Measurements from ENCODE around the gene HMX1. TPM values are rescaled to one million over a fixed set of nuclear protein-coding genes. Genes with fewer than 3 reads are reported as not detected.
A peak's percentile ranks its signal among the peaks of the same experiment; 100 is the strongest.

HMX1 gene
- total and polyA plus RNA-seq, 9 donors, result not detected

DNA sequence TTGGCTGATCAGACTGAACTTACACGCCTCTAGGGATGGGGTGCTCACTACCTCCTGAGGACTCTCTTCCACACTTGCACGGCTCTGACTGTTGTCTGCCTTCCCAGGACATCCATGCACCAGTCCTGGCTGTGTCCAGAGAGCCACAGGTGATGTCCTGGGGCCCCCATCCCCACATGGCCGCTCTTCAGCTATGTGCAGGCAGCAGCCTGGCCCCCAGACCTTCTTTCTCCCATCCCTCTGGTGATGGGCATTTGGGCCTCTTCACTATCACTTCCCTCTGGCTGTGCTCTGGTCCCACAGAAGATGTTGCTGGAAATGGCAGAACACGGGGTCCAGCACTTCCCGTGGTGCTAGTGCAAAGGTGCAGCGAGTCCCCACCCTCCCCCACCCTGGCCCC, 40.9 kb upstream of the HMX1 start:
- H3K27me3 ChIP-seq, result no peaks in the 10 kb centered on the region
- intact Hi-C loops (cut with DNase I), result no loop called here
- WGBS, 3 donors, result 73 to 86% (median 79%) methylated on average over 6 of the region's 6 CpGs

DNA sequence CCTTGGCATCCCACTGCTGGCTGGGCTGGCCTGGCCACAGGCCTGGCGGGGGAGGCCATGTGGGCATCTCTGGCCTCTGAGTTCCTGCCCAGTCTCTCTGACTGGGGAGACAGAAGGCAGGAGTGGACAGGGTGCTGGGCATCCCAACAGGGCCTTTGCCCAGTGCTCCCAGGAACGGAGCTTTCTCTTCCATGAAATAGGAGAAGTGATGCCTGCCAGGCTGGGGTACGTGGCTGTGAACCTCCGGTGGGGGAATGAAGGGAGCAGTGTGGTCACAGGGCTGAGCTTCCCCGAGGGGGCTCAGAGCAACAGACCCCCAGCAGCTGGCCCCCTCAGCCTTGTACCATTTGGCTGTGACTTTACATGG, 40.4 kb upstream of the HMX1 start:
- Histone ChIP-seq H3K27me3 (no peaks in the 10 kb centered on the region), H3K9me3 (no peaks in the 10 kb centered on the region), H3K4me1 (ENCODE audit: insufficient read depth) (no peaks in the 10 kb centered on the region), H3K27ac (no peak overlapping the region), H3K4me3 (no peak overlapping the region), H3K36me3 (no peaks in the 10 kb centered on the region)
- TF ChIP-seq, protein P1, sequence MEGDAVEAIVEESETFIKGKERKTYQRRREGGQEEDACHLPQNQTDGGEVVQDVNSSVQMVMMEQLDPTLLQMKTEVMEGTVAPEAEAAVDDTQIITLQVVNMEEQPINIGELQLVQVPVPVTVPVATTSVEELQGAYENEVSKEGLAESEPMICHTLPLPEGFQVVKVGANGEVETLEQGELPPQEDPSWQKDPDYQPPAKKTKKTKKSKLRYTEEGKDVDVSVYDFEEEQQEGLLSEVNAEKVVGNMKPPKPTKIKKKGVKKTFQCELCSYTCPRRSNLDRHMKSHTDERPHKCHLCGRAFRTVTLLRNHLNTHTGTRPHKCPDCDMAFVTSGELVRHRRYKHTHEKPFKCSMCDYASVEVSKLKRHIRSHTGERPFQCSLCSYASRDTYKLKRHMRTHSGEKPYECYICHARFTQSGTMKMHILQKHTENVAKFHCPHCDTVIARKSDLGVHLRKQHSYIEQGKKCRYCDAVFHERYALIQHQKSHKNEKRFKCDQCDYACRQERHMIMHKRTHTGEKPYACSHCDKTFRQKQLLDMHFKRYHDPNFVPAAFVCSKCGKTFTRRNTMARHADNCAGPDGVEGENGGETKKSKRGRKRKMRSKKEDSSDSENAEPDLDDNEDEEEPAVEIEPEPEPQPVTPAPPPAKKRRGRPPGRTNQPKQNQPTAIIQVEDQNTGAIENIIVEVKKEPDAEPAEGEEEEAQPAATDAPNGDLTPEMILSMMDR (IDR thresholded peaks at IDR 0.05), result no peak
- no peak for TF ChIP-seq POLR2A (IDR thresholded peaks at IDR 0.05)
- TF ChIP-seq EP300 (IDR thresholded peaks at IDR 0.05), result no peak
- WGBS, 3 donors, result 51 to 56% (median 51%) methylated on average over 5 of the region's 5 CpGs
- DNase-seq, result peak in 2 of 5 donors; percentile 1 to 3
- intact Hi-C loops (cut with DNase I), result no loop called here

More for the DNA sequence above, 40.9 kb upstream of the HMX1 start:
- Histone ChIP-seq H3K4me1 (ENCODE audit: insufficient read depth) (no peaks in the 10 kb centered on the region), H3K36me3 (no peaks in the 10 kb centered on the region), H3K4me3 (no peak overlapping the region), H3K9me3 (no peaks in the 10 kb centered on the region), H3K27ac (no peak overlapping the region)
- TF ChIP-seq, protein P1 (IDR thresholded peaks at IDR 0.05), result no peak
- TF ChIP-seq POLR2A (IDR thresholded peaks at IDR 0.05) (no peak), EP300 (IDR thresholded peaks at IDR 0.05) (no peak)
- peak in 1 of 5 donors; percentile 2 for DNase-seq

DNA sequence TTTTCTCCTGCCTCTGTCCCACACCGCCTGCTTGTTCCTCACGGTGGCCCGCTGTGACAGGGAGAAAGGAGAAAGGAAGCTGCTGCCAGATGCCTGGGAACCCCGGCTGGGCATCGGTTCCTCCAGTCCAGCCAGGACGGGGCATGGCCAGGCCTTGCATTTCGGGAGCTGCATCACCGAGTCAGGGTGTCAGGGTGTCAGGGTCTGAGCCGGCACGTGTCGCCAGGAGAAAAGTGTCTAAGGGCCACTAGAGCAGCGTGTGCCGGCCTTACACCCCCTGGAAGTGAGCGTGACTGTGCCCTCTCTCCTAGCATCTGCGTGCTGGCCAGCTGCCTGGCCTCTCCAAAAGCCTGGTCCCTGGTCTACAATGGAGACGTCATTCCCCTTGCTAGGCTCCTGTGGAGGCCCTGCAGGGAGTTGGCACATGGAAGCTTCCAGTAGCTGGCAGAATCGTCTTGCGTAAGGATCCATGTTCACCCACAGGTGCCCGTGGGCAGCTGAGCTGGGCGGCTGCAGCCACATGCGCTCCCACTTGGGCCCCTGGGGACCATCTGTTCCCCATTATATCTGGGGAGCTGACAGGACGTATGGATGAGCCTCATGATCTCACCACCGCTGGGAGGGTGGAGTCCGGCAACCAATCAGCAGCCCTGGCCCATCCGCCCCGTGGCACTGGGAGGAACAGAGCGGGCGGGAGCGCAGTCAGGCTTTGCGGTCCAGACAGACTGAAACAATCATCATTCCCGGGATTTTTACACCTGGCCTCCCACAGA, 39.9 kb upstream of the HMX1 start:
- TF ChIP-seq, protein P1 (IDR thresholded peaks at IDR 0.05), result no peak
- no peak for TF ChIP-seq POLR2A (IDR thresholded peaks at IDR 0.05)
- no peak for TF ChIP-seq EP300 (IDR thresholded peaks at IDR 0.05)
- Histone ChIP-seq H3K27me3 (no peaks in the 10 kb centered on the region), H3K36me3 (no peaks in the 10 kb centered on the region), H3K9me3 (no peaks in the 10 kb centered on the region), H3K4me1 (ENCODE audit: insufficient read depth) (no peaks in the 10 kb centered on the region), H3K4me3 (no peak overlapping the region), H3K27ac (no peak overlapping the region)
- peak in 3 of 5 donors; percentile 2 to 17 (median 6) for DNase-seq
- intact Hi-C loops (cut with DNase I), result no loop called here
- 60 to 79% (median 61%) methylated on average over 21 to 31 of the region's 31 CpGs for WGBS, 3 donors

DNA sequence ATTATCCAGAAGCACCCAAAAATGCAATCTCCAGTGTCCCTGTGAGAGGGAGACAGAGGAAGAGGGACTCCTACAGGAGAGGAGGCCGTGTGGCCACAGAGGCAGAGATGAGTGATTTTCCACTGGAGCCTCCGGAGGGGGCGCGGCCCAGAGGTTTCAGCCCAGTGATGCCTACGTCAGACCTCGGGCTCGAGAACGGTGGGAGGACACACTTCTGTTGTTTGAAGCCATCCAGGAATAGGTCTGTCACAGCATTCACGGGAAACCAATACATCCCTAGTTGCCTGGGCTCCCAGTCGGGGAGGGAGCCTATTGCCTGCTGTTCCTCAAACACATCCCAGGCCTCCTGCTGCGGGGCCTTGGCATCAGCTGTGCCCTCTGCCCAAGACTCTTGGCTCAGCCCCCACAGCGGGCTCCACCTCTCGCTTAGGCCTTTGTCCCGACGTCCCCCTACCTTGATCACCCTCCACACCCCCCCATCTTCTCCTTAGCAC, 39.2 kb upstream of the HMX1 start:
- intact Hi-C loops (cut with DNase I), result no loop called here
- H3K27ac ChIP-seq, result no peak overlapping the region
- H3K27me3 ChIP-seq, result no peaks in the 10 kb centered on the region
- DNase-seq, result peak in 3 of 5 donors; percentile 1 to 21 (median 5)
- no peaks in the 10 kb centered on the region for H3K4me1 ChIP-seq (ENCODE audit: insufficient read depth)
- no peaks in the 10 kb centered on the region for H3K36me3 ChIP-seq
- H3K9me3 ChIP-seq, result no peaks in the 10 kb centered on the region
- H3K4me3 ChIP-seq, result no peak overlapping the region
- no peak for TF ChIP-seq POLR2A (IDR thresholded peaks at IDR 0.05)
- TF ChIP-seq EP300 (IDR thresholded peaks at IDR 0.05), result no peak
- TF ChIP-seq, protein P1 (IDR thresholded peaks at IDR 0.05), result no peak
- 46 to 50% (median 49%) methylated on average over 15 of the region's 15 CpGs for WGBS, 3 donors
